Measurements from ENCODE around the gene PRRC2B.

PRRC2B gene

GRCh38 chr9:131404581-131404980, 10.7 kb downstream of the PRRC2B start:
- in situ Hi-C loops (cut with MboI; ENCODE audit: low pct_unique_long_range_greater_than_20kb, low sequenced_read_pairs), result no loop called here
- no peak for DNase-seq

GRCh38 chr9:131404987-131405386, 11.1 kb downstream of the PRRC2B start:
- in situ Hi-C loops (cut with MboI; ENCODE audit: low pct_unique_long_range_greater_than_20kb, low sequenced_read_pairs), result no loop called here
- no peak for DNase-seq

GRCh38 chr9:131405428-131405827, 11.5 kb downstream of the PRRC2B start:
- in situ Hi-C loops (cut with MboI; ENCODE audit: low pct_unique_long_range_greater_than_20kb, low sequenced_read_pairs), result no loop called here
- no peak for DNase-seq

- no peak for DNase-seq
- in situ Hi-C loops (cut with MboI; ENCODE audit: low pct_unique_long_range_greater_than_20kb, low sequenced_read_pairs), result no loop called here
Measured at GRCh38 chr9:131405858-131406537, 12.1 kb downstream of the PRRC2B start.

GRCh38 chr9:131406563-131407436, 12.9 kb downstream of the PRRC2B start:
- in situ Hi-C loops (cut with MboI; ENCODE audit: low pct_unique_long_range_greater_than_20kb, low sequenced_read_pairs), result no loop called here
- DNase-seq, result no peak

GRCh38 chr9:131407717-131408195, 13.9 kb downstream of the PRRC2B start:
- in situ Hi-C loops (cut with MboI; ENCODE audit: low pct_unique_long_range_greater_than_20kb, low sequenced_read_pairs), result no loop called here
- peak; percentile 49 for DNase-seq

GRCh38 chr9:131409458-131409992, 15.6 kb downstream of the PRRC2B start:
- in situ Hi-C loops (cut with MboI; ENCODE audit: low pct_unique_long_range_greater_than_20kb, low sequenced_read_pairs), result no loop called here
- DNase-seq, result no peak

- peak; percentile 67 for DNase-seq
- in situ Hi-C loops (cut with MboI; ENCODE audit: low pct_unique_long_range_greater_than_20kb, low sequenced_read_pairs), result no loop called here
Measured at GRCh38 chr9:131410044-131410491, 16.2 kb downstream of the PRRC2B start.

GRCh38 chr9:131411719-131412681, 18.1 kb downstream of the PRRC2B start:
- no peak for DNase-seq

GRCh38 chr9:131416509-131416908, 22.6 kb downstream of the PRRC2B start:
- DNase-seq, result no peak
- in situ Hi-C loops (cut with MboI; ENCODE audit: low pct_unique_long_range_greater_than_20kb, low sequenced_read_pairs), result no loop called here

More at GRCh38 chr9:131411719-131412681, 18.1 kb downstream of the PRRC2B start:
- in situ Hi-C loops (cut with MboI; ENCODE audit: low pct_unique_long_range_greater_than_20kb, low sequenced_read_pairs), result no loop called here

GRCh38 chr9:131417264-131418142, 23.6 kb downstream of the PRRC2B start:
- in situ Hi-C loops (cut with MboI; ENCODE audit: low pct_unique_long_range_greater_than_20kb, low sequenced_read_pairs), result no loop called here
- DNase-seq, result no peak

- no peak for DNase-seq
- in situ Hi-C loops (cut with MboI; ENCODE audit: low pct_unique_long_range_greater_than_20kb, low sequenced_read_pairs), result no loop called here
Measured at GRCh38 chr9:131418143-131419025, 24.5 kb downstream of the PRRC2B start.

- in situ Hi-C loops (cut with MboI; ENCODE audit: low pct_unique_long_range_greater_than_20kb, low sequenced_read_pairs), result no loop called here
- no peak for DNase-seq
Measured at GRCh38 chr9:131419026-131419614, 25.2 kb downstream of the PRRC2B start.

GRCh38 chr9:131419716-131420115, 25.8 kb downstream of the PRRC2B start:
- DNase-seq, result no peak
- in situ Hi-C loops (cut with MboI; ENCODE audit: low pct_unique_long_range_greater_than_20kb, low sequenced_read_pairs), result no loop called here

- no peak for DNase-seq
- in situ Hi-C loops (cut with MboI; ENCODE audit: low pct_unique_long_range_greater_than_20kb, low sequenced_read_pairs), result no loop called here
Measured at GRCh38 chr9:131420980-131421624, 27.2 kb downstream of the PRRC2B start.

- no peak for DNase-seq
- in situ Hi-C loops (cut with MboI; ENCODE audit: low pct_unique_long_range_greater_than_20kb, low sequenced_read_pairs), result no loop called here
Measured at GRCh38 chr9:131421691-131422090, 27.8 kb downstream of the PRRC2B start.

Measured in KBM-7 (cell line).